GM19438 (cell line): ENCODE results near the gene MYOT.
A peak's percentile ranks its signal among the peaks of the same experiment; 100 is the strongest.
"Not testable (repeated sequence)": the region's sequence is repeated elsewhere in the genome, so short reads cannot be mapped to it uniquely, and the experiment has no call there.

Experiments
- ATAC-seq: cut with Tn5 transposase; IDR thresholded peaks from one replicate; pipeline ENCODE4 v1.9.1; 2021; ENCODE audit warnings: low read depth; ENCODE audit not compliant: unreplicated experiment

The MYOT gene

GRCh38 chr5:137853165-137853564, 14.5 kb upstream of the MYOT start:
- not testable (repeated sequence) for ATAC-seq

GRCh38 chr5:137856201-137856600, 11.5 kb upstream of the MYOT start:
- ATAC-seq = peak; percentile 61

DNA sequence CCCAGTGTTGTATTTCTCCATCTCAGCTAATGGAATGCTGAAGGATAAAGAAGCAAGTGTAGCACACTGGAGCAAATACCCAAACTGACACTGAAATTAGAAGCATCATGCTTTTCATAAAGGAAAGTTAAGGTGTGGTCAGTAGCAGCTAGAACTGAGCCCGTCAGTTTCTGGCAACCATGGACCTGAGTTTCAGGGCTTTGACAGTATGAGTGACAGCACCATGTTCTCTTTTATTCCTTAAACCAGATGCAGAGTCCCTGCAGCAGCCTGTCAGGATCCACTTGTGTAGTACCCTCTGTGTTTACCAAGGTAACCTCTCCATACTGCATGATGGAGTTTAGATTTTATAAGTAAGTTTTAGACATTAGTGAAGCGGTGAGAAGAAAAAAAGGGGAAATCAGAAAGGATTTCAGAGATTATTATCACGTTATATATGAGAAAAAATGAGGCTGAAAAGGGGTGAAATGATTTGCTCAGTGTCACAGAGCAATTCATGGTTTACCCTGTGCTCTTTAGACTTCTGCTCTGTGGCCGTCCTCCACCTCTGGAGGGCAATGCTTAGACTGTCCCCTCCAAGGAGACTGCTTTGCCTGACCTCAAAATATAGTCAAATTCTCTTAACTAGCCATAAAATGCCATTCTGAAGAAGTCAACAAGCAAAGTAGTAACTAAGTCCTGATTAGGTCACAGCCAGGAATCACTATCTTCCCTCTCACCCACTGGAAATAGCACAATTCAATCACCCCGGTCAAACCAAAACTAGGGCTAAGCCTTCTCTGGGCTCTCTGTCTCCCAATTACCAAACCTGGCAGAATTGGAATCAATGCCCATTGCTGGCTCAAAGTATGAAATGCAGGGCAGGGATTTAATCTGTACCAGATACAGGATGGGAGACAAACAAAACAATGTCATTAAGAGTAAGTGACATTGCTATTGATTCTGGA, 10.5 kb upstream of the MYOT start:
- ATAC-seq = peak; percentile 46

- peak; percentile 57 for ATAC-seq
These were observed 9.3 kb upstream of the MYOT start for GRCh38 chr5:137858223-137858916.

GRCh38 chr5:137858954-137859353, 8.7 kb upstream of the MYOT start:
- ATAC-seq = no peak

DNA sequence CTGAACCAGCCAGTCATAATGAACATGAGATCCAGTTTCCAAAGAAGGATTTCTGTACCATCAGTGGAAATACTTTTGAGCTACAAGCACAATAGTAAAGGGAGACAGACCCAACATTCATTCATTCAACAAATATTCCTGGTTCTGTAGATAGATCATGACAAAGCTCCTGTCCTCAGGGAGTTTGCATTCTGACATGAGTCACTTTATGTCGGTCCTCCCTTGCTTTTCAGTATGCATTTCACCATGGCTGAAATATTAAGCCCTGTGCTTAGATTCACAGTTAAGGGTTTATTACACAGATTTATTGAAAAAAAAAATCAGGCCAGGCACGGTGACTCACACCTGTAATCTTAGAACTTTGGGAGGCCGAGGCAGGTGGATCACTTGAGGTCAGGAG, 5.4 kb upstream of the MYOT start:
- ATAC-seq = no peak

GRCh38 chr5:137863653-137864052, 4.0 kb upstream of the MYOT start:
- not testable (repeated sequence) for ATAC-seq

DNA sequence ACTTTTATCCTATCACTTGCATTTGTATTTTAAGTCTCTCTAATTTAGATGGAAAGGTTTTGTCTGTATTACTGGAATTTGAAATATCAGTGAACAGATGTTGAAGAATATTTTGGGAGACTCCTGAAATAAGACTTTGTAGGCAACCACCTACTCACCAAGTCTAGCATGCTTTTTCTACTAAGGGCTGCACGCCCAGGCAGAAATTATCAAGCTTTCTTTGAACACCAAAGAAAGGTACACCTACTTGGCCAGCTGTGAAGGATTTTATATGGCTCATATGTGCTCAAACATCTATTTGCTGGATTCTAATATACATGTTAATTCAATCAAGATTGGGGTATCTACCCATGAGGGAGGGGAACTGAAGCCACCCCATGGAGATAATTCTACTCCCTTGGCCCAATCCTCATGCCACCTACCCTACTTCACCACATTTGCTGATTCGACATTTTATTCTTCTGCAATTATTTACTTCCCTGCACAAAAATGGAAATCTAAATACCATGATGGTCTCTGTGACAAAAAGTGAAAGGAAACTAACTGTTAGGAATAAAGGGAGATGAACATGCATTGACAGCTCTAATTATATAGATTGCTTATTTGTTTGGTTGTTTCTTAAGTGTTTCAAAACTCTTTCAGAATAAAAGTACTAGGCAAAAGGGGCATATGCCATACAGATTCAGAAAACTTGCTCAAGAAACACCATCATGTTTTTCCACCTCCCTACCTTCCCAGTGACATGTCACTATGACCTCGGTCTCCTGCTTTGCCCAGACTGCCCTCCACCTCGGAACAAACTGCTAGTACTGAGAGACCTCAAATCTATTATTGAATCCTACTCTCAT, 895 bp upstream of the MYOT start:
- no peak for ATAC-seq

DNA sequence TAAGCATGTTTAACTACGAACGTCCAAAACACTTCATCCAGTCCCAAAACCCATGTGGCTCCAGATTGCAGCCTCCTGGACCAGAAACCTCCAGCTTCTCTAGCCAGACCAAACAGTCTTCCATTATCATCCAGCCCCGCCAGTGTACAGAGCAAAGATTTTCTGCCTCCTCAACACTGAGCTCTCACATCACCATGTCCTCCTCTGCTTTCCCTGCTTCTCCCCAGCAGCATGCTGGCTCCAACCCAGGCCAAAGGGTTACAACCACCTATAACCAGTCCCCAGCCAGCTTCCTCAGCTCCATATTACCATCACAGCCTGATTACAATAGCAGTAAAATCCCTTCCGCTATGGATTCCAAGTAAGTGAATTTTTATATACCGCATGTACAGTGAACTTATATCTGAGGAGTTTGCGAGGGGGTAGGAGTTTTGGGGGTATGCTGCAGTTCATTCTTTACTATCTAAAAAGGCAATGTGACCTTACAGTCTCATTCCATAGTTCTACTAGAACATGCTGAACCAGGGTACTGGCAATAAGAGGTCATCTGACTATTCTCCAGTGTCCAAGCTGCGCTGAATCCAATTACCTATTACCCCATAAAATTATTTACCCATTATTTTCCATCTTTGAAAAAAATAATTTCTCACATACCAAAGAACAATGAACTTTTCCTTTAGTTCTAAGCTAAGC, 3.1 kb downstream of the MYOT start:
- no peak for ATAC-seq

- ATAC-seq = no peak
These were observed 3.9 kb downstream of the MYOT start for GRCh38 chr5:137871571-137871970.

- ATAC-seq = no peak
These were observed 4.8 kb downstream of the MYOT start for GRCh38 chr5:137872466-137872865.

DNA sequence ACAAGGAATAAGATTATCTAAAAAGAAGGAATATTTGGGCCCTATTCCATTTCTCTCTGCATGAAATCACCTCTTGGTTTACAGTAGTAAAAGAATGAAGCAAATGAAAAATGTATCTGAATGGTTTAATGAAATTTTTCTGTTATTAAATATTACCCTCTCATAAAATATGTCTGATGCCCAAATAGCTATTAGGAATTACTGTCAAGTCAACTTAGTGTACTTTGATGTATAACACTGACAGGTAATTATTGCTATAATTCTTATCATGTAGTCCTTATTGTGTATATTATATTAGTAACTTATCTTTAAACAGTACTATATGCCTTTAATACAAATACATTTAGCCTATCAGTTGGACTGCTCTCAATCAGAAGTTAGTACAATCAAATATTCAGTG, 8.4 kb downstream of the MYOT start:
- no peak for ATAC-seq

DNA sequence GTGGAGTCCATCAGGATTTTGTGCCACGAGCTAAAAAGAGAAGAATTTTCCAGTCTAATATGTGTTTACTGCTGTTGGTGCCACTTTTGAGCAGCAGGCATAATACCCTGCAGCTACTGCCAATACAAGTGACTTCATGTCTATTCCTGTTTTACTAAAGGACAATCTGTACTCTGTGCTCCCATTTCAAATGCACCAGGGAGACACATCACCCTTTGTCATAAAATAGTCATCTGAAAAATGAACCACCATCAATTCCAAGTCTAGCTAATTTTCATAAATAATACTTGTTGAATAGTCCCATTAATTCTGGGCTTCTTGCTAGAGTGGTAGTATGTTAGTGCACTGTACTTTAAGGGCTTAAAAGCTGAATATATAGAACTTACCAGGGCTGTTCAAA, 12.7 kb downstream of the MYOT start:
- no peak for ATAC-seq

- no peak for ATAC-seq
These were observed 20.2 kb downstream of the MYOT start for GRCh38 chr5:137887831-137888230.

DNA sequence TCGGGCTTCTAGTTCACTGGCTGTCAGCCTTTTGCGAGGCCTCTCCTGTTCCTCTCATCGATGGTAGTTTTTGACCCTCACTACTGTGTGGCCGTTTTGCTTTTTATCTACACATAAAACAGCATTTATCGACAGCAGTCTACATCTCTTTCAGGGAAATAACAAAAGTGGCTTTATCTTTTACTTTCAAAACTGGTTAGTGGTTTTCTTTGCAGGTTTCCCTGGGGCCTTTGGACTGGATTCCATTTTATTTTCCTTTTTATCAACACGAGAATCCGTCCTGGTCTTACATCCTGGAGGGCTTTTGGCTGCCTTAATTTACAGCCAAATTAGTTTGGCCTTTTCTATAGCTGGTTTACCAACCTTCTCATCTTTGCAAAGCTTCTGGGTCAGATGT, 20.8 kb downstream of the MYOT start:
- no peak for ATAC-seq

GRCh38 chr5:137888863-137889759, 21.5 kb downstream of the MYOT start, which contains the start of gene PKD2L2:
Gene PKD2L2 (plus strand): TSS chr5:137889457. CDS start chr5:137889492, 35 bp downstream.
- ATAC-seq = peak; percentile 92

GRCh38 chr5:137890845-137891244, 23.2 kb downstream of the MYOT start:
- no peak for ATAC-seq

GRCh38 chr5:137891849-137892248, 24.2 kb downstream of the MYOT start:
- ATAC-seq = no peak

DNA sequence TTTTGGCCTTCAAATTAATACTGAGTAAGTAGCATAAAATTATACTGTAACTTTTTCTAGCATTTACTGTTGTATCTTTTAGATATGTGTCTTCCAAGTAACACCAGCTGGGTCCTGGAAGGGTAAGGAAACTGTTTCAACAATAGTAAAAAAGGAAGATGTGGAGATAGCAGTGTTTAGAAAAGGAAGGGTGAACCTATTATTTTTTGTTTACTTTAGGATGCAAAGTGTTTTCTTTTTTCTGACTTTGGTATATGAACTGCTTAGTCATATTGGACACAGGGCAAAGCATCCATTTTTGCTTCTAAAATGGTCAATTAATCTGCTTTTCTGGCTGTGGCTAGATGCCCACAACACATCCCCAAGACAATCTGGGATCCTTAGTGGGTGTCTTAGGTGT, 26.9 kb downstream of the MYOT start:
- no peak for ATAC-seq
